GM08714 (cell line): ENCODE measurements around the gene COL25A1.

ENCODE experiments used
- H3K4me3 ChIP-seq: fragments of 200-500 bp; sonication (Bioruptor generic); 2 replicates; pipeline ENCODE4 v1.5.1; 2014; ENCODE audit warnings: mild to moderate bottlenecking, low read length, inconsistent platforms
- ZNF274 ChIP-seq: IDR thresholded peaks from 2 replicates; pipeline ENCODE4 v1.6.1; 2012; ENCODE audit warnings: mild to moderate bottlenecking, low read depth, low read length

COL25A1 gene

GRCh38 chr4:109213056-109213455 is 89.4 kb downstream of the COL25A1 start:
- no peak for TF ChIP-seq ZNF274
- no peak overlapping the region for H3K4me3 ChIP-seq

GRCh38 chr4:109211671-109212070 is 90.8 kb downstream of the COL25A1 start:
- TF ChIP-seq ZNF274 = no peak
- no peak overlapping the region for H3K4me3 ChIP-seq

- no peak for TF ChIP-seq ZNF274
- no peak overlapping the region for H3K4me3 ChIP-seq
Observed at GRCh38 chr4:109209647-109210046, 92.8 kb downstream of the COL25A1 start.

- H3K4me3 ChIP-seq = no peak overlapping the region
- TF ChIP-seq ZNF274 = no peak
Observed at GRCh38 chr4:109207898-109208297, 94.6 kb downstream of the COL25A1 start.

GRCh38 chr4:109207061-109207460 is 95.4 kb downstream of the COL25A1 start:
- H3K4me3 ChIP-seq = no peak overlapping the region
- TF ChIP-seq ZNF274 = no peak

GRCh38 chr4:109206620-109207019 is 95.8 kb downstream of the COL25A1 start:
- no peak for TF ChIP-seq ZNF274
- no peak overlapping the region for H3K4me3 ChIP-seq

- H3K4me3 ChIP-seq = no peak overlapping the region
- TF ChIP-seq ZNF274 = no peak
Observed at GRCh38 chr4:109205186-109205585, 97.3 kb downstream of the COL25A1 start.

- no peak for TF ChIP-seq ZNF274
- no peak overlapping the region for H3K4me3 ChIP-seq
Observed at GRCh38 chr4:109199585-109199984, 102.9 kb downstream of the COL25A1 start.

- no peak for TF ChIP-seq ZNF274
- H3K4me3 ChIP-seq = no peak overlapping the region
Observed at GRCh38 chr4:109195646-109196045, 106.8 kb downstream of the COL25A1 start.

- no peak overlapping the region for H3K4me3 ChIP-seq
- no peak for TF ChIP-seq ZNF274
Observed at GRCh38 chr4:109191216-109191615, 111.2 kb downstream of the COL25A1 start.

- TF ChIP-seq ZNF274 = no peak
- H3K4me3 ChIP-seq = no peak overlapping the region
Observed at GRCh38 chr4:109186458-109186945, 116.0 kb downstream of the COL25A1 start.

- TF ChIP-seq ZNF274 = no peak
- no peak overlapping the region for H3K4me3 ChIP-seq
Observed at GRCh38 chr4:109185951-109186350, 116.5 kb downstream of the COL25A1 start.

GRCh38 chr4:109185548-109185947 is 116.9 kb downstream of the COL25A1 start:
- no peak overlapping the region for H3K4me3 ChIP-seq
- TF ChIP-seq ZNF274 = no peak

- no peak overlapping the region for H3K4me3 ChIP-seq
- no peak for TF ChIP-seq ZNF274
Observed at GRCh38 chr4:109184491-109184961, 117.9 kb downstream of the COL25A1 start.

- no peak for TF ChIP-seq ZNF274
- no peak overlapping the region for H3K4me3 ChIP-seq
Observed at GRCh38 chr4:109183931-109184490, 118.4 kb downstream of the COL25A1 start.

GRCh38 chr4:109182696-109183095 is 119.8 kb downstream of the COL25A1 start:
- H3K4me3 ChIP-seq = no peak overlapping the region
- TF ChIP-seq ZNF274 = no peak
